GM18502 (cell line): ENCODE results near the gene FBN1.

ENCODE experiments used
- ATAC-seq: cut with Tn5 transposase; IDR thresholded peaks from one replicate; pipeline ENCODE4 v1.9.1; 2021; ENCODE audit warnings: mild to moderate bottlenecking; ENCODE audit not compliant: unreplicated experiment, poor library complexity

Gene FBN1

GRCh38 chr15:48477795-48478360, 167.6 kb downstream of the FBN1 start:
- no peak for ATAC-seq

GRCh38 chr15:48475600-48476395, 169.7 kb downstream of the FBN1 start:
- ATAC-seq: no peak

- no peak for ATAC-seq
Observed at GRCh38 chr15:48473667-48474066, 171.8 kb downstream of the FBN1 start.

- ATAC-seq: no peak
Observed at GRCh38 chr15:48472756-48473155, 172.8 kb downstream of the FBN1 start.

GRCh38 chr15:48471073-48471472, 174.4 kb downstream of the FBN1 start:
- no peak for ATAC-seq

- ATAC-seq: no peak
Observed at GRCh38 chr15:48470096-48470495, 175.4 kb downstream of the FBN1 start.

- no peak for ATAC-seq
Observed at GRCh38 chr15:48469681-48470080, 175.8 kb downstream of the FBN1 start.

GRCh38 chr15:48469271-48469670, 176.2 kb downstream of the FBN1 start:
- ATAC-seq: no peak

GRCh38 chr15:48467801-48468200, 177.7 kb downstream of the FBN1 start:
- no peak for ATAC-seq

GRCh38 chr15:48466820-48467219, 178.7 kb downstream of the FBN1 start:
- no peak for ATAC-seq

- ATAC-seq: no peak
Observed at GRCh38 chr15:48466079-48466478, 179.4 kb downstream of the FBN1 start.

GRCh38 chr15:48465410-48465809, 180.1 kb downstream of the FBN1 start:
- no peak for ATAC-seq

- ATAC-seq: no peak
Observed at GRCh38 chr15:48463366-48463880, 182.1 kb downstream of the FBN1 start.

- no peak for ATAC-seq
Observed at GRCh38 chr15:48462688-48463087, 182.8 kb downstream of the FBN1 start.

GRCh38 chr15:48459571-48460442, 185.7 kb downstream of the FBN1 start:
- no peak for ATAC-seq

GRCh38 chr15:48458876-48459275, 186.6 kb downstream of the FBN1 start:
- ATAC-seq: no peak

GRCh38 chr15:48456134-48456533, 189.4 kb downstream of the FBN1 start:
- no peak for ATAC-seq

GRCh38 chr15:48451736-48452135, 193.8 kb downstream of the FBN1 start:
- no peak for ATAC-seq

GRCh38 chr15:48451241-48451640, 194.3 kb downstream of the FBN1 start:
- no peak for ATAC-seq

GRCh38 chr15:48449734-48450133, 195.8 kb downstream of the FBN1 start:
- no peak for ATAC-seq

- ATAC-seq: no peak
Observed at GRCh38 chr15:48447657-48448056, 197.9 kb downstream of the FBN1 start.
